GM21723 (cell line): Measurements from ENCODE around the gene GALNT10.

ENCODE experiments used
- ATAC-seq: cut with Tn5 transposase; IDR thresholded peaks from one replicate; pipeline ENCODE4 v1.9.1; 2021; ENCODE audit warnings: mild to moderate bottlenecking, moderate library complexity; ENCODE audit not compliant: unreplicated experiment

The GALNT10 gene

DNA sequence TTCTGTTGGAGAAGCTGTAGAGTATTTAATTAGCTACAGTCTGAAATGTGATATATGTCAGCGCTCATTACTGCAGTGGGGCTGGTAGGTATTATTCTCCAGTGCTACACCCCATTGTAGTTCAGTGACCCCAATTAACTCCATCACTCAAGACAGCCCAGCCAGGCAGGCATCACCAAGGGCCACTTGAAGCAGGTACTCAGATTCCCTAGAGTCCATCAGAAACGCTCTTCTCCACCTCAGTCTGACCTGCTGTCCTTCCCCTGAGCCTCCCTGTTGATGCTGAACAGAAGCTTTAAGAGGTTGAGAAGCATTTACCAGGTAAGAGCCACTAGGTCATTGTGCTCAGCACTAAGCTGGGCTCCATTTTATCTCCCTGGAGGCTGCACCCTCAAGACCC is 71.8 kb downstream of the GALNT10 start:
- no peak for ATAC-seq

DNA sequence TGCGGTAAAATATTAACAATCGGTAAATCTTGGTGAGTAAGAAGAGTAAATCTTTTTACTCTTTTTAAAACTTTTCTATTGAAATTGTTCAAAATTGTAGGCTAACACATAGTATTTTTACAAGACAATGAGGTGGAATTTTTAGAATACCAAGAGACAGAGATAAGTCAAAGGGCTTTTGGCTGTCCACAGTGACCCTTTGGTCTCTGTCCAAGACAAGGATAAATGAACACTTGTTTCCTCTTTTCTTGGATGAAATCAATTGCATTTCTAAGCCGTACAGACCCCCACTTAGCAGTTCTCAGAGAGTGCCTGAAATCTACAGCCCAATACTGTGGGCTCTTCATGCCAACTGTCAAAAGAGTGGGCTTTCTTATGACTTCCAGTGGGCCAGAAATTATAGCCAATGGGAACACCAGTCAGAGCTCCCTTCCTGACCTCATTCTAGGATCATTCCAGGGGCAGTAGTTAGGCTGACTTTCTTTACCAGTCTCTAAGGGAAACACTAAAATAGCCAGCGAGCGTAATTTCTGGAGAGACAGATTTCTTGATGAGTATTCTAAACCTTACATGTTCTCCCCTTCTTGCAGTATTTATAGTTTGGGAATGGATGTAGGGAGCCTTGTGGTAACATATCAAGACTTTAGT is 74.1 kb downstream of the GALNT10 start:
- ATAC-seq, result no peak

DNA sequence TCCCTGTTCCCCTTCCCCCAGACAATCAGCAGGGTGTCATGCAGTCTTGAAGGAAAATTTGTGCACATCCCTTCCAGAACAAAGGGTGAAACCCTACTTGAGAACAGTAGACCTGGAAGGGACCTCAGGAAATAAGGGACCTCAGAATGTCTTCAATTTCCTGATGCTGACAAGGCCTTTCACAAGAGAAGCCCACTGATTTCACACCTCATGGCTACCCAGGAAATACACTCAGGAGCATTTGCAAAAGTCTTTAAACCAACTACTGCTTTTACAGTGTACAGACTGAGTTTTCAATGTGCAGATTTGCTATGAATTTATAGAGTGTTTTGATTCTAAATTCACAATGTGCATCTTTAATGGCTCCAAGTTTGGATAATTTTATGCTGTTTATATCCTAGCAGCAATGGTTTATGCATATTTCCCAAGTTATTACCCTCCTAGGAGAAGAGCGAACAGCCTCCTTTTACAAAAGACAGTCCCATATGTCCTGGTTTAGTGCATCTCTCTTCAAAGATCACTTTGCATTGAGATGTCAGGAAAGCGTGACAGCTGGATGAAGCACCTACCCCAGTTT is 74.8 kb downstream of the GALNT10 start:
- ATAC-seq, result no peak

DNA sequence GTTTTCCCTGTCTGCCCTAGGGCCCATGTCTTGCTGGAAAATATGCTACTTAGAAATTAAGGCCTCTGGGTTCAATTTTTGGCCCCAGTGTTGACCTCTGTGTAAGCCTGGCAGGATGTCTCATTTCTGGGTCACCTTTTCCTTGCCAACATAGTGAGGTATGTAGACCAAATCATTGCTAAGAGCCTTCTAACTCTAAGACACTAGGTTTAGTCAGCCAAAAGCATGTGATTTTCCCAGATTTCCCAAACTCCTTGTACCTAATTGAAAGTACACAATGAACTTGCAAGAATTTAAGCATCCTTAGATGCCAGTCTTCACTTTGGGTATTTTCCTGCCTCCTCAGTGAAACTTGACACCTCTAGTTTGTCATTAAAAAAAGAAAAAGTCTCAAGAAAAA is 77.0 kb downstream of the GALNT10 start:
- no peak for ATAC-seq

DNA sequence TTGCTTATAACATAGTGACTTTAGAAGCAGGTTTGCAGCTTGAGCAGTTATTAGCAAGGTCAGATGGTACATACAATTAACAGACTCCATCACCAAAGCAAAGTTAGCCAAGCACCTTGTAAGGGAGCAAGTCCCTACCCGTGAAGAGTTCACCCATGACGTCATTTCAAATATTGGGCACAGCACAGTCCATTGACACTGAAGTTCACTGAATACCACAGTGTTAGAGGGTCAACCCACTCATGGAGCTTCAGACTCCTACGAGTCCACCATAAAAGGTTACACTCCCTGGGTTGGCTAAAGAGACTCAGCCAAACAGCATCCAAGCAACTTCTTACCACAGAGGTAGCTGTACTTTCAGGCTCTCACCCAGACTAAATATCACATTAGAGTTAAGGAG is 77.5 kb downstream of the GALNT10 start:
- no peak for ATAC-seq

- ATAC-seq, result no peak
Observed at GRCh38 chr5:154269414-154269813, 78.9 kb downstream of the GALNT10 start.

GRCh38 chr5:154271466-154271865 is 80.9 kb downstream of the GALNT10 start:
- ATAC-seq, result no peak

DNA sequence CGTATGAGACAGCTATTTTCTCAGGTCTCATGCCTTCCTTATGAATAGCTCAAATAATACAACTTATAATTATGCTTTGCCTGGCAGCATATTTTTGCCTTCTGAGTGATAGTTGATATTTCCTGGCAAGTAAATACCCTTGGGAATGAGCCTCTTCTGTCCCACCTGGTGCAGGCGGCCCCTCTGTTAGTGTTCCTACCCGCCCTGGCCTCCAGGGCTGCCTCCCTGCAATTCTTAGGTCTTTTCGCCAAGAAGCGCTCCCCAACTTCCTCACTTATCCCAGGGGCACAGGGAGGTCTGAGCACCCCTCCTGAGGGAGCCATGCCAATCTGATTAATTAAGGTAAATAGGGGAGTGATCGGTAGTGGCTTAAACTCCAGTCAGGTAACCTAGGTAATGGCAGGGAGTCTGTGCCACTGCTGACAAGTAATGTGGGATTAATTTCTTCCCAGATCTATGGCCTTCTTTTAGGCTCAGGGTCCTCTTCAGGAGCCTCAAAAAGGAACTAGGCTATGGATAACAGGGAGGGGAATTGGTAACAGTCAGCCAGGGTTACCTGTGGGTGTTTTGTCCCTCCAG is 81.5 kb downstream of the GALNT10 start:
- ATAC-seq, result no peak

GRCh38 chr5:154273028-154273617 is 82.6 kb downstream of the GALNT10 start:
- ATAC-seq, result peak; percentile 79

- no peak for ATAC-seq
Observed at GRCh38 chr5:154273963-154274827, 83.7 kb downstream of the GALNT10 start.

- no peak for ATAC-seq
Observed at GRCh38 chr5:154274828-154275185, 84.3 kb downstream of the GALNT10 start.

GRCh38 chr5:154275566-154275965 is 85.0 kb downstream of the GALNT10 start:
- ATAC-seq, result no peak

DNA sequence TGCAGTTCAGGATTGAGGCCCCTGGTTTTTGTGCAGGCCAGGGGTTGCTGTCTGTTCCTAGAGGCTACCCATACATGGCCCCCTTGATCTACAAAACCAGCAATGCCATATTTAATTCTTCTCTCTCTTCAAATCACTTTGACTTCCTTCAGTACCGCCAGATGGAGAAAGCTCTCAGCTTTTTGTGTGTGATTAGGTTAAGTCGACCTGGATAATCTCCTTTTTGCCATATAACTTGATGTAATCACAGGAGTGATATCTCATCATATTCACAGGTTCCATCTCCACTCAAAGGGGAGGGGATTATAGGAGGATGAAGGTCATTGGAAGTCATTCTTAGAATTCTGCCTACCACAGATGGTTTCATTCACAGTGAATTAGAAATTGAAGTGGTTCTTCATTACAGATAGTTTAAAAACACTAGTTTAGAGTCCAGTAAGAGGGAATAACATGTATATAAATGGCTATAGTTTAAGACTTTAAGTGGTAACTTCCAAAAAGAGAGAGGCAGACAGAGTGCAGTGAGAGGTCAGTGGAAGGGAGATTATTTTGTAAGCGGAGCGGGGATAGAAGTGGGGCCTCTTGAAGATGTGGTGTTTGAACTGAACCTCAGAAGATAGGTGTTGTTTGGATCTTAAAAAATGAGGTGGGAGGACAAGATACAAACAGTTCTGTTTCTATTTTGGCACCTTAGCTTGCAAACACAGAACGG is 85.9 kb downstream of the GALNT10 start:
- ATAC-seq, result no peak

DNA sequence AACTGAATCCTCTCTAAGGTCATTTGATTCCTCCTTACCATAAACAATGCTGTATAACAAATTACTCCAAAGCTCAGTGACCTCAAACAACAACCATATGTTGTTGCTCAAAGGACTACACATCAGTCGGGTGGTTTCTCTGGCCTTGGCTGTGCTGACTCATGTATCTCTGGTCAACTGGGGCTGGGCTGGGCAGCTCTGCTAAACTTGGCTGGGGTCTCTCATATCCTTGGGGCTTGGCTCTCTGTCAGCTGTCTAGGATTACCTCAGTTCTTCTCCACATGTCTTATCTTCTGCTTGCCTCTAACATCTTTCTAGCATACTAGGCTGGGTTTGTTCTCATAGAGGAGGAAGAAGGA is 86.4 kb downstream of the GALNT10 start:
- no peak for ATAC-seq

GRCh38 chr5:154277499-154277898 is 87.0 kb downstream of the GALNT10 start:
- no peak for ATAC-seq

DNA sequence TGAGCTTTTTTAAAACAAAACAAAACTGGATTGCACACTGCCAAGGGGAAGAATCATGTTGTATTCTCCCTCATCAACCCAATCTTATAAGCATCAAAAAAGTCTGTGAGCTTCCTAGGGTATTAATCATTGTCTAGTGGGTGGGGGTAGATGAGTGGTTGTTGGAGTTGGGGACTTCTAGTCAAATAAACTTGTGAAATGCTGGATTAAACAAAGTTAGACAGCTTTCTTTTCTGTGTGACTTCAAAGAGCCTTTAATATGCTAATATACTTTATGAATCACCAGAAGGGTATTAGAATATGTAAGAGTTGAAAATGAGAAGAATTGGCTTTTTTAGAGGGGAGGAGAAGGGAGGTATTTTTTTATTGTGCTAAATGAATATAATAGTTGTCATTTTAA is 87.7 kb downstream of the GALNT10 start:
- no peak for ATAC-seq

DNA sequence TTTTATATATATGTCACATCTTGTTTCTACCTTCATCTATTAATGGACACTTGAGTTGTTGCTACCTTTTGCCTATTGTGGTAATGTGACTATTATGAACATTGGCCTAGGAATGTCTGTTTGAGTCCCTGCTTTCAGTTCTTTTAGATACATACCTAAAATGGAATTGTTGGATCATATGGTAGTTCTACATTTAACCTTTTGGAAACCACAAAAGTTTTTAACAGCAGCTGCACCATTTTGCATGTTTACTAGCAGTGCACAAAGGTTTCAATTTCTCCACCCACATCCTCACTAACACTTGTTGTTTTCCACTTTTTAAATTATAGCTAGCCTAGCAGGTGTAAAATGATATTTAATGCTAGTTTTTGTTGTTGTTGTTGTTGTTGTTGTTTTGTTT is 88.4 kb downstream of the GALNT10 start:
- peak; percentile 81 for ATAC-seq

GRCh38 chr5:154284433-154284832 is 93.9 kb downstream of the GALNT10 start:
- peak; percentile 87 for ATAC-seq

- no peak for ATAC-seq
Observed at GRCh38 chr5:154285661-154286408, 95.3 kb downstream of the GALNT10 start.

DNA sequence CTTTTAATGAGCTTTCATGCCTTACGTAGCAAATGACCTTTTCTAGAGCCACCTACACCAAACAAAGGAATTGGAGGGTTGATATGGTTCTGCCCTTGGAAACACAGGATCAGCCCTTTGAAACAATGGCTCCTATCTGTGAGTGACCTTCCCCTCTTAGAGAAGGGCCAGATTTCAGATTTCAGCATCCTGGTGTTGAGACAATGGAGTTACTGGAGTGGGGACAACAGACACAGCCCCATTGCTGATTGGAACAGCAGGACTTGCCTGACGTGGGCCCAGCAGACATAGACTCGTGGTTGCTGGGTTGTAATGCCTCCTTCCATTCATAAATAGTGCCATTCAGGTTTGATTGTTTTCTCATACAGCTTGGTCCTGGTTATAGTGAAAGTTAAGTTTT is 96.0 kb downstream of the GALNT10 start:
- ATAC-seq, result no peak
